ENCODE results near the gene ABHD2.

GRCh38 chr15:89042387-89042786 lies 45.9 kb upstream of the ABHD2 start:
- TF ChIP-seq CTCF (IDR thresholded peaks at IDR 0.05; ENCODE audit: low read length) = no peak
- TF ChIP-seq EZH2 (IDR thresholded peaks at IDR 0.05; ENCODE audit: borderline replicate concordance, low read length) = no peak

Data from OCI-LY1 (cell line).